ENCODE results near the gene MSH5.

Gene MSH5

GRCh38 chr6:31725502-31726350 lies 14.1 kb upstream of the MSH5 start:
- no peak for TF ChIP-seq CTCF (IDR thresholded peaks at IDR 0.05; ENCODE audit: borderline replicate concordance, insufficient read depth, low read depth, low read length)
- no peak overlapping the region for H3K4me3 ChIP-seq (ENCODE audit: low read depth, low read length)

- no peak overlapping the region for H3K4me3 ChIP-seq (ENCODE audit: low read depth, low read length)
- no peak for TF ChIP-seq CTCF (IDR thresholded peaks at IDR 0.05; ENCODE audit: borderline replicate concordance, insufficient read depth, low read depth, low read length)
These were observed 12.6 kb upstream of the MSH5 start for GRCh38 chr6:31727034-31727716.

- no peak for TF ChIP-seq CTCF (IDR thresholded peaks at IDR 0.05; ENCODE audit: borderline replicate concordance, insufficient read depth, low read depth, low read length)
- H3K4me3 ChIP-seq (ENCODE audit: low read depth, low read length) = no peak overlapping the region
These were observed 11.8 kb upstream of the MSH5 start for GRCh38 chr6:31727717-31728671.

GRCh38 chr6:31728767-31729514 lies 10.9 kb upstream of the MSH5 start, which contains the start of gene DDAH2:
TSS of gene DDAH2 (minus strand) at chr6:31729299. CDS start at chr6:31729161, 138 bp downstream.
- peak within 1 kb of the TSS; percentile 51 for H3K4me3 ChIP-seq (ENCODE audit: low read depth, low read length)
- peak; percentile 78 for TF ChIP-seq CTCF (IDR thresholded peaks at IDR 0.05; ENCODE audit: borderline replicate concordance, insufficient read depth, low read depth, low read length)

GRCh38 chr6:31729515-31729978 lies 10.3 kb upstream of the MSH5 start:
- peak overlapping the region; percentile 51 for H3K4me3 ChIP-seq (ENCODE audit: low read depth, low read length)
- TF ChIP-seq CTCF (IDR thresholded peaks at IDR 0.05; ENCODE audit: borderline replicate concordance, insufficient read depth, low read depth, low read length) = no peak

- peak overlapping the region; percentile 51 for H3K4me3 ChIP-seq (ENCODE audit: low read depth, low read length)
- no peak for TF ChIP-seq CTCF (IDR thresholded peaks at IDR 0.05; ENCODE audit: borderline replicate concordance, insufficient read depth, low read depth, low read length)
These were observed 9.7 kb upstream of the MSH5 start for GRCh38 chr6:31729979-31730630.
